Activated T-cell treated with anti-CD3 and anti-CD28 coated beads, Interleukin-2, amount 50 U/mL, for 1 hour (primary cell): ENCODE measurements around the gene PAF1.
A peak's percentile ranks its signal among the peaks of the same experiment; 100 is the strongest.
"Not testable (repeated sequence)": the region's sequence is repeated elsewhere in the genome, so short reads cannot be mapped to it uniquely, and the experiment has no call there.

ENCODE experiments used
- DNase-seq: peaks from one replicate; pipeline ENCODE4 v3.0.0-alpha.2; 2020

PAF1 gene

GRCh38 chr19:39351537-39352064, 39.3 kb downstream of the PAF1 start:
- no peak for DNase-seq

- no peak for DNase-seq
Measured at GRCh38 chr19:39350156-39350555, 40.8 kb downstream of the PAF1 start.

DNA sequence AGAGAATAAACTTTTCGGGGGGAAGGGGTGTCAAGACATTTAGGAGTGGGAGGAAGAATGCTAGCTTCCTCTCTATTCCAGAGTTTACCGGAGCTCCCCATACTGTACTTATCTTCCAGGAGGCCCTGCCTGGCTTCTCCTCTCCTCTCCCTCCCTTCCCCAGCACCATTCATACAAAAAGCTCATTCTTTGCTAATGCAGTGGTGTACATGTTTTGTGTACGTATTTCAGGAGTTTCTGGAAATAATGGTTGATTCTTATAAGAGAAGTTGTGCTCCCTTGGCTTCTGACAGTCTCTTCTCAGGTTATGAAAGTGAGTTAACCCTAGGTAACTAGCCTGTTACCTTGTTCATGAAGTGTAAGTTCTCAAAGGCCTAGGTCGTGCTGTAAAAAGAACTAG, 41.6 kb downstream of the PAF1 start:
- DNase-seq, result no peak

DNA sequence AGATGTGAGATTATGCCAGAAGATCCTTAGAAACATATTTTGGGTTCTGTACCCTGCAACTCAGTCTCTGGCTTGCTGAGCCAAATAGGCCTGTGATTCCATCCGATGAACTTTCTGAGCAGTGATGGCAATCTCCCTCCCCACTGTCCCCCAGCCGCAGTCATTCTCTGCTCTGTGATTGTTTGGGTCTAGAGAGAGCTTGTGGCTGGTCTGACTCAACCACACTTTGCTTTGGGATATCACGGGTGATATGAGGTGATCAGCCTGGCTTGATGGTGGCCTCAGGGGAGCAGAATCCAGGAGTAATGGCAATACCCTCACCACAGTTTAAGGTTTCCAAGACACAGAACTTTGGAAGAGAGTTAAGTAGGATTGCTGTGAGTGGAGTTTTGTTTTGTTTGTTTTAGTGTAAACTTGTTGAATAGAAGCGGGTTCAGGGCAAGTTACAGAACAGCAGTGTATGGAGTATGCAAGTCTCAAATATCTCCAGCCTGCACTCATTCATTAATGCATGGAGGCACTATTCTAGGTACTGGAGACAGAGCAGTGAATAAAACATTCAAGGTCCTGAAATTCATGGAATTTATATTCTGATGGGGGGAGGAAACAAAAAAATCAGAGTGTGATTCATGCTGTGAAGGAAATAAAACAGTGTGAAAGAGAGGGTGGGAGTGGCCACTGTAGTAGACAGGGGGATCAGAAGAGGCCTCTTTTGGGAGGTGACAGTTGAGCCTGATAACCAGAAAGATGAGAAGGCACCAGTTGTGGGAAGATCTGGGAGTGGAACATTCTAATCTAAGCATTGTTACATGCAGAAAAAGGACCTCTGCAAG, 43.4 kb downstream of the PAF1 start:
- no peak for DNase-seq

DNA sequence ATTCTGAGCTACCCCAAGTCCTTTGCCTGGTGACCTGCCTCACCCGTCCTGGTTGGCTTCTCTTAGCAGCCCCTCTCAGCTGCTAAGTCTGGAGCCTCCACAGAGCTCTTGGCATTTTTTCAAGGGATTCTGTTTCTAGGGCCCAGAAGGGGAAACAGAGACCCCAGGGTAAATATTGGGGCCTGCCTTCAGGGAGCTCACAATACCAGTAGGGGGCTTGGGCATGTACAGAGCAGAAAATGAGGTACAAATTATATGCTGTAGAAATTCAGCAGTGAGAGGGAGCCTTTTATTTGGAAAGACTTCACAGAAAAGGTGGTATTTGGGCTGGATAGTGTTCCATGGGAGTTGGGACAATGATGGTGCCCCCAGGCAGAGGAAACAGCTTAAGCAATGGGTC, 45.0 kb downstream of the PAF1 start:
- DNase-seq, result no peak

DNA sequence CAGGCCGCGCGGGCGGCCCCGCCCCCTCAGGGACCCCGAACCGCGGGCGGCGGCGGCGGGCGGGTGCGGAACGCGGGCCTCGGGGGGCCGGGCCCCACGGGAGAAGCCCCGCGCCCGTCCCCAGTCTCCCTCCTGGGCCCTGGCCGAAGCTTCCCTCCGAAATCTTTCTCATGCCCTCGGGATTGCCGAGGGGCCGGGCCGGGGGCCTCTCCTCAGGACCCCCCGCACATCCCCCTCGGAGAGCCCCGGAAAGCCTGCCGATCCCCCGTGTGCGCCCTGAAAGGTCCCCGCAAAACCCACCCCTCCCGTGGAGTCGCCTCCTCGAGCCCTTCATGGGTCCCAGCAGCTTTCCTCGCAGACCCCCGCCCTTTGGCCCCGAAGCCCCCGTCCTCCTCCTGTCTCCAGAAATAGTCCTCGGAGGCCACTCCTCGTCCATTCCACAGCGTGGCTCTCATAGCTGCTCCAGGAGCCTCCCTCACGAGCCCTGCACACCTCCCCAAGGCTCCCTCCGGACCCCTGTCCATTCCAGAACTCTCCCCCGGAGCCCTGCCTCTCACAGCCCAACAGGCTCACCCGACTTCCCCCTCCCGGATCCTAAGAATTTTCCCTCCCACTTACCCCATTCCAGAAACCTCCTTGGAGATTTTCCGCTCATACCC, 48.1 kb downstream of the PAF1 start:
- DNase-seq, result peak; percentile 36

GRCh38 chr19:39341719-39342604, 48.9 kb downstream of the PAF1 start, which contains the start of gene SAMD4B:
TSS of gene SAMD4B (plus strand) at chr19:39342421. CDS start at chr19:39356894, 14,473 bp downstream.
- DNase-seq, result peak; percentile 99

DNA sequence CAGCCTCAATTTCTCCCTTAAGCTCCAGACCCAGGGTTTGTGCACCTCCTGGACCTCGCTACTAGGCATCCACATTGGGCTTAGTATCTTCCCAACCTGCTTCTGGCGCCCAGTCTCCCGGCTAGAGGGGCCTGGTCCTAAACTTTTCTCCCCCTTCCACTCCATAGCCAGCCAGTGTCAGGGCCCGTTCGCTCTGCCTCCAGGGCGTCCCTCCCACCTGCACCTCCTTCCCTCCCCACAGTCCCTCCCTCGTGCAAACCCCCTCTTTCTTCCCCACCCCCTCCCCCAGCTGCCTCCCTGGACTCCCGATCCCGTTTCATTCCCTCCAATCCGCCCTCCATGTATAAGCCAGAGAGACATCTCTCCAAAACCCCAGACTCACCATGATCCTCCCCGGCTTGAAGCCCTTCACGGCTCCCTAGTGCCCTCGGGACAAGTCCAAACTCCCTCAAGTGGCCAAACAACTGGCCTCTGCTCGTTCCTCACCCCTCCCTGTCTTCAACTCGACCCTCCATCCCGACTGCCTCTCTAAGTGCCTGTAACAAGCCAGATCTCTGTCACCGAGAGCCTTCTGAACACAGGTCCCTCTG, 49.7 kb downstream of the PAF1 start:
- DNase-seq, result no peak

- not testable (repeated sequence) for DNase-seq
Measured at GRCh38 chr19:39340156-39340555, 50.8 kb downstream of the PAF1 start.

- DNase-seq, result no peak
Measured at GRCh38 chr19:39339674-39340073, 51.2 kb downstream of the PAF1 start.

GRCh38 chr19:39336483-39336882, 54.4 kb downstream of the PAF1 start:
- no peak for DNase-seq
